ENCODE results near the gene CLEC18C.

- no peak for TF ChIP-seq CTCF (tag by site-specific recombination; IDR thresholded peaks at IDR 0.05)
- no peak for TF ChIP-seq BCL11B (tag by site-specific recombination; IDR thresholded peaks at IDR 0.05; ENCODE audit: low read depth)
- no peak for TF ChIP-seq ZNF792 (tag by site-specific recombination; IDR thresholded peaks at IDR 0.05)
- TF ChIP-seq ZNF350 (tag by site-specific recombination; IDR thresholded peaks at IDR 0.05): no peak
- no peak for TF ChIP-seq ZBTB26 (tag by site-specific recombination; optimal IDR thresholded peaks at IDR 0.05)
Measured at GRCh38 chr16:70160388-70160787, 13.2 kb upstream of the CLEC18C start.

Data from HEK293 (cell line).